AG09319 (cell line): ENCODE data around the gene RNPEPL1.

Experiments used
- DNase-seq: peaks from one replicate; pipeline ENCODE4 v3.0.0-alpha.2; 2010; ENCODE audit warnings: low read depth; ENCODE audit errors: extremely low read depth
- TF ChIP-seq, protein P1 (sequence below): IDR thresholded peaks from 2 replicates; pipeline ENCODE4 v1.5.1; 2011; ENCODE audit warnings: low read depth, mild to moderate bottlenecking, inconsistent platforms, low read length, moderate library complexity

RNPEPL1 gene

DNA sequence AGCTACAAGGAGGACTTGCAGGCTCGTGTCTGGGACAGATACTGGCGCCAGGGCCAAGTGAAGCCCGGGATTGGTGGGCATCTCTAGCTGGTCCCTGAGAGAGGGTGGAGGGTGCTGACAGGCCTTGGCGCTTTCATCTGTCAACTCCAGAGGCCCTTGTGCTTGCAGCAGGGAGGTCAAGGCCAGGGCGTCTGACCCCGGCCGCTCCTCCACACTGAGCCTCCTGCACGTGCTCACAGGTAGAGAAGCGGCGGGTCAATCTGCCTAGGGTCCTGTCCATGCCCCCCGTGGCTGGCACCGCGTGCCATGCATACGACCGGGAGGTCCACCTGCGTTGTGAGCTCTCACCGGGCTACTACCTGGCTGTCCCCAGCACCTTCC is 27.8 kb downstream of the RNPEPL1 start:
- TF ChIP-seq, protein P1, sequence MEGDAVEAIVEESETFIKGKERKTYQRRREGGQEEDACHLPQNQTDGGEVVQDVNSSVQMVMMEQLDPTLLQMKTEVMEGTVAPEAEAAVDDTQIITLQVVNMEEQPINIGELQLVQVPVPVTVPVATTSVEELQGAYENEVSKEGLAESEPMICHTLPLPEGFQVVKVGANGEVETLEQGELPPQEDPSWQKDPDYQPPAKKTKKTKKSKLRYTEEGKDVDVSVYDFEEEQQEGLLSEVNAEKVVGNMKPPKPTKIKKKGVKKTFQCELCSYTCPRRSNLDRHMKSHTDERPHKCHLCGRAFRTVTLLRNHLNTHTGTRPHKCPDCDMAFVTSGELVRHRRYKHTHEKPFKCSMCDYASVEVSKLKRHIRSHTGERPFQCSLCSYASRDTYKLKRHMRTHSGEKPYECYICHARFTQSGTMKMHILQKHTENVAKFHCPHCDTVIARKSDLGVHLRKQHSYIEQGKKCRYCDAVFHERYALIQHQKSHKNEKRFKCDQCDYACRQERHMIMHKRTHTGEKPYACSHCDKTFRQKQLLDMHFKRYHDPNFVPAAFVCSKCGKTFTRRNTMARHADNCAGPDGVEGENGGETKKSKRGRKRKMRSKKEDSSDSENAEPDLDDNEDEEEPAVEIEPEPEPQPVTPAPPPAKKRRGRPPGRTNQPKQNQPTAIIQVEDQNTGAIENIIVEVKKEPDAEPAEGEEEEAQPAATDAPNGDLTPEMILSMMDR, result no peak
- DNase-seq, result no peak

DNA sequence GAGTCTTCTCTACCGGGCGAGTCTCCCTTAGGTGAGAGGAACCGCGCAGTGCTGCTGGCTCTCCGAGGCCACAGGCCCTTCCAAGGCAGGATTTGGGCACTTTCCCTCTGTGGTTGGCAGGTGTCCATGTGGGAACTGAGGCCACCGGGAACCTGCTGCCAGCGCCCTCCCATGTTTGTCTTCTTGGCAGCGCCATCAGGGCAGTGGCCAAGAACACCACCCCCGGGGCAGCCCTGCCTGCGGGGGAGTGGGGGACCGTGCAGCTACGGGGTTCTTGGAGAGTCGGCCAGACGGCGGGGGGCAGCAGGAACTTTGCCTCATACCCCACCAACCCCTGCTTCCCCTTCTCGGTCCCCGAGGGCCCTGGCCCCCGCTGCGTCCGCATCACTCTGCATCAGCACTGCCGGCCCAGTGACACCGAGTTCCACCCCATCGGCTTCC is 28.2 kb downstream of the RNPEPL1 start:
- TF ChIP-seq, protein P1, result no peak
- DNase-seq, result no peak

GRCh38 chr2:240597054-240597418 is 28.8 kb downstream of the RNPEPL1 start:
- TF ChIP-seq, protein P1, result no peak
- no peak for DNase-seq

DNA sequence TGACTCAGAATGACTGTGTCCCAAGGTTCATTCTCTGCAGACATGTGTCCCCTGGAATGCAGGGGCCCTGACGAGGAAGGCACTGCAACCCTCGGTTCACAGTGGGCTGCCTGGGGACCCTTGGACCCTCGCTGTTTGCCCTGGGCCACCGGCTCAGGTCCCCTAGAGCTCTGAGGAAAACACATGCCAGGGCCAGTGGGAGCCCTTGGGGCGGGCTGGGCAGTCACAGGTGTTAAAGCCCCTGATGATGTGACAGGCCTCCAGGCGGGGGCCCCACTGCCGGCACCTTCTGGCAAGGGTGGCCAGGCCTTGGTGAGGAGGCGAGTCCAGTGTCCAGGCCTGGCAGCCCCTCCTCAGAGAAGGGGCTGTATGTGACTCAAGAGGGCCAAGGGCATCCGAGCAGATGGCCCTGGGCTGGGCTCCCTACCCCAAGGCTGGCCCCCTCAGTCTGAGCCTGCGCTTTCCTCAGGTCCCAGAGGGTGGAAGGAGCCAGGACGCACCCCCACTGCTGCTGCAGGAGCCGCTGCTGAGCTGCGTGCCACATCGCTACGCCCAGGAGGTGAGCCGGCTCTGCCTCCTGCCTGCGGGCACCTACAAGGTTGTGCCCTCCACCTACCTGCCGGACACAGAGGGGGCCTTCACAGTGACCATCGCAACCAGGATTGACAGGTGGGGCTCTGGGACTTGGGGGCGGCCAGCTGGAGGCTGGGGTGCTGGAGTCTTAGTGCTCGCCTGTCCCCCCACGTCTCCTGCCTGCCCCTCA is 29.3 kb downstream of the RNPEPL1 start:
- TF ChIP-seq, protein P1, result no peak
- no peak for DNase-seq

DNA sequence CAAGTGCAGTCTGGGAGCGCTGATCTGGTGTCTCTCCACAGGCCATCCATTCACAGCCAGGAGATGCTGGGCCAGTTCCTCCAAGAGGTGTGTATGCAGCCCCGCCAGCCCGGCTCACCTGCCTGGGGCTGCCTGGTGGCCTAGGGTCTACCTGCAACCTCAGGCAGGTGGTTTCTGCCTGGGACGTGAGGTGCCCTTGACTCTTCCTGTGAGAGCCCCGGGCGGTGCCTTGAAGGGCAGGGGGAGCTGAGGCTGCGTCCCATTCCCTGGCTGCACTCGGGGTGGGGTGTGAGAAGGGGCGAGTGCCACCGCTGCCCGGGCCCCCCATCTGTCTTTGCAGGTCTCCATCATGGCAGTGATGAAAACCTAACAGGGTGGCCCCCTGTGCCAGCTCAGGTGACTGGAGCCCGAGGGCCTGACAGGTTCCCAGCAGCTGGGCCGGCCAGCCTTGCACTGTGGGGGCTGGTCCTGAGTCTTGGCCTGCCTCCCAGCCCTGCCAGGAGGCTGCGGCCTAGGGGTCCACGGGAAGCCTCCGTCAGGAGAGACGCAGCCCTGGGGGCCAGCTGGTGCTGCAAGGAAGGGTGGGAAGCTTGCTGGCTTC is 30.1 kb downstream of the RNPEPL1 start:
- no peak for DNase-seq
- TF ChIP-seq, protein P1, result no peak

- no peak for DNase-seq
These were observed 30.9 kb downstream of the RNPEPL1 start for GRCh38 chr2:240599141-240599583.

More at GRCh38 chr2:240599141-240599583, 30.9 kb downstream of the RNPEPL1 start:
- TF ChIP-seq, protein P1, result no peak
